GM19025 (cell line): Measurements from ENCODE around the gene ACOXL.

Experiments
- ATAC-seq: cut with Tn5 transposase; IDR thresholded peaks from one replicate; pipeline ENCODE4 v1.9.1; 2021; ENCODE audit warnings: mild to moderate bottlenecking, low read depth, moderate library complexity; ENCODE audit not compliant: unreplicated experiment

The ACOXL gene

GRCh38 chr2:111048856-111049768 lies 316.7 kb downstream of the ACOXL start:
- no peak for ATAC-seq

GRCh38 chr2:111049792-111050640 lies 317.6 kb downstream of the ACOXL start:
- ATAC-seq, result peak; percentile 46

- no peak for ATAC-seq
Observed at GRCh38 chr2:111050701-111051376, 318.5 kb downstream of the ACOXL start.

GRCh38 chr2:111052621-111053020 lies 320.2 kb downstream of the ACOXL start:
- ATAC-seq, result no peak

- no peak for ATAC-seq
Observed at GRCh38 chr2:111053266-111053665, 320.9 kb downstream of the ACOXL start.

- no peak for ATAC-seq
Observed at GRCh38 chr2:111053825-111054515, 321.6 kb downstream of the ACOXL start.

- ATAC-seq, result peak; percentile 73
Observed at GRCh38 chr2:111054791-111055691, 322.7 kb downstream of the ACOXL start.

GRCh38 chr2:111055735-111056134 lies 323.4 kb downstream of the ACOXL start:
- no peak for ATAC-seq

- ATAC-seq, result no peak
Observed at GRCh38 chr2:111057045-111057444, 324.7 kb downstream of the ACOXL start.

GRCh38 chr2:111057721-111058120 lies 325.3 kb downstream of the ACOXL start:
- ATAC-seq, result no peak

GRCh38 chr2:111058264-111058663 lies 325.9 kb downstream of the ACOXL start:
- ATAC-seq, result no peak

- ATAC-seq, result no peak
Observed at GRCh38 chr2:111061191-111061590, 328.8 kb downstream of the ACOXL start.

- ATAC-seq, result no peak
Observed at GRCh38 chr2:111062417-111062816, 330.0 kb downstream of the ACOXL start.

GRCh38 chr2:111066062-111066593 lies 333.8 kb downstream of the ACOXL start:
- ATAC-seq, result no peak

- ATAC-seq, result no peak
Observed at GRCh38 chr2:111068435-111069058, 336.2 kb downstream of the ACOXL start.

- no peak for ATAC-seq
Observed at GRCh38 chr2:111069722-111070121, 337.3 kb downstream of the ACOXL start.

- ATAC-seq, result no peak
Observed at GRCh38 chr2:111071600-111072171, 339.3 kb downstream of the ACOXL start.

GRCh38 chr2:111072220-111072871 lies 340.0 kb downstream of the ACOXL start:
- no peak for ATAC-seq
